TTC549 (cell line): ENCODE measurements around the gene NCKAP5.
"Not testable (repeated sequence)": the region's sequence is repeated elsewhere in the genome, so short reads cannot be mapped to it uniquely, and the experiment has no call there.

Source experiments
- FAIRE-seq: peaks from 2 replicates; lab custom pipeline; 2012; peaks lifted over from hg19 to GRCh38; lab: Jason Lieb, UNC

The NCKAP5 gene

DNA sequence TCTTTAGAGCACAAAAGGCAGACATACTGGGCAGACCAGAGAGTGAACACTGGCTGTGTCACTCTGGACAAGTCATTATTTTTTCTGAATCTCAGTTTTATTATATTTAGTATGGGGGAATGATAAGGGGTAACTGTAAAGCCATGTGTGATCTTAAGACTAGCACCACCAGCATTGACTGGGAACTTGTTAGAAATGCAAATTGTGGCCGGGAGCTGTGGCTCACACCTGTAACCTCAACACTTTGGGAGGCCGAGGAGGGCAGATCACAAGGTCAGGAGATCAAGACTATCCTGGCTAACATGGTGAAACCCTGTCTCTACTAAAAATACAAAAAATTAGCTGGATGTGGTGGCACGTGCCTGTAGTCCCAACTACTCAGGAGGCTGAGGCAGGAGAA, 869.9 kb downstream of the NCKAP5 start:
- FAIRE-seq, result not testable (repeated sequence)

DNA sequence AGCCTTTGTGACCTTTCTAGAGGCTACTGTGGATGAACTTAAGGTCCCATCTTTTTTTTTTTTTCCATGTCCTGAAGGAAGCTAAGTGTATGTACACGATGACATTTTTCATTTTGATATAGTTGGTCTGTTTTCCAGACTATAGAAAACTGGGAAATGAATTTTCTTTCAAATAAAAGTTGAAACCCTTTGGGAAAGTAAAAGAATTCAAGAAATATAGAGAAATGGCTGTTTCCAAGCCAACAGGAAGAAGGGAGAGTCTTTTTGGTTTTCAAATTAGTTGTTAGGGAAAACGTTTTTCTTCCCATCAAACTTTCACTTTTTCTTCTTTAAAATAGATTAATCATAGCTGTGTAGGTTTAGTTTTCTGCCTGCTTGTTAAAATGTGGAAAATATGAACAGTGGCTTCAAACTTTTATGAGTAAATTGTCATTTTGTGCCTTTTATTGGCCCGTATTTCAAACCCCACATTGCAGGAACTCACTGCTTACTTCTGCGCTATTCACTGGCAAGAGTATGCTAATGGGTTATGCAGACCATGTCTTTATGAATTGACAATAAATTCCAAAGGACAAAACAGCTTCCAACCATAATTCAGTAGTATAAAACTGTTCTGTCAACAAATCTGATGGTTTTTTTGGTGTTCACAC, 870.6 kb downstream of the NCKAP5 start:
- FAIRE-seq, result no peak

DNA sequence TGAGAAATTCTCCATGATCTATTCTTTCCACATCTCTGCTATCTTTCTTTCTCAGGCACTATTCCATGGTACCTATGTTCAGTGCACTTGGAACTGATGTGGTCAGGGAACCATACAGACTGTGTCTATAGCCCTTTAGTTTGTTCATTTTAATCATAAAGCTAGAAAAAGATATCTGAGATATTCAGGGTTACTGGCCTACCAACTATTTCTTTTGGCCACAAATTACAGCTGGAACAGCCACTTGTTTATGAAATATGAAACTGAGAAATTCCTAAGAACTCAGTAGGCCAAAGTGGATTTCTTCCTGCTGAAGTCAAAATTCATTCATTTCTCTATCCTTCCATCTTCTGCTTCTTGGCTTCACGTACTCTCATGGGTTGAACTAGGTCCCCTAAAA, 875.4 kb downstream of the NCKAP5 start:
- FAIRE-seq, result no peak

DNA sequence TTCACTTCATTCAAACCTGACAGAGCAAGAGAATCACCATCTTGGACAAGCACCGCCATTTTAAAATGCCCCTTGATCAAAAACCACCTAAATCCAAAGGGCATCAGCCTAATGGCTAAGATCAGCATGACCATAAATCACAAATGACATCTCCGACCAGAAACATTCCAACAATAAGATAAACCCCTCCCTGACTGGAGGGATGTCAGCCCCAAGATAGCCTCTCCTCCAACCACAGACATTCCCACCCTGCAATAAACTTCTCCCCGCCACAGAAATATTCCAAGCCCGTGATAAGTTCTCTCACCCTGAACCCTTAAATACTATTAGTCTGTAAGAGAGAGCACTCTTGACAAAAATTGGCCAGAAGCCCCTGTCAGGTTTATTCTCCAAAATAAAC, 876.7 kb downstream of the NCKAP5 start:
- no peak for FAIRE-seq

DNA sequence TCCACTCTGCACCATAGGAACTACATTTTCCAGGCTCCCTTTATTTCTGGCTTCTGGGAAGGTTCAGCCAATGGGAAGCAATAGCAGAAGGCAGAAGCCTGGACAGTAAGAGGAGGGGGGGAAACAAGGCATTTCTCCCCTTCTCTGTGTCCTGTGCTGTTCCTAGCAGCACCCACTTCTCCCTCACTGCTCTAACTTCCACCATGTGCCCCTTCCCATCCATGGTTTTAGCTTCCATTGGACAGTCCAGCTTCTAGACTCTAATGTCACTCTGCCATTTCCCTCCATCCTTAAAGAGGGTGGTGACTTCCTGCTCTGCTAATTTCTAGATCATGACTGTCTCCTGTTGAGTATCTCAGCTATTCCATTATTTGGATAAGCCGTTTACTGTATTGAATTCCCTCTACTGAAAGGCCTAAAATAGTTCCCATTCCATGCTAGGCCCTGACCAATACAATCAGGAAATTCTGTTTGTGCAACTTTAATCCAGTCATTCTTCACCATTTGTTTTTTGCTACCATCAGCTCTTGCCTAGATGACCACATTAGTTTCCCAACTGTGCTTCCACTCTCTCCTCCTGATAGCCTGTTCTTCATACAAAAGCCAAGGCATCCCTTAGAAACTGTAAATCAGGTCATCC, 877.5 kb downstream of the NCKAP5 start:
- FAIRE-seq, result no peak

DNA sequence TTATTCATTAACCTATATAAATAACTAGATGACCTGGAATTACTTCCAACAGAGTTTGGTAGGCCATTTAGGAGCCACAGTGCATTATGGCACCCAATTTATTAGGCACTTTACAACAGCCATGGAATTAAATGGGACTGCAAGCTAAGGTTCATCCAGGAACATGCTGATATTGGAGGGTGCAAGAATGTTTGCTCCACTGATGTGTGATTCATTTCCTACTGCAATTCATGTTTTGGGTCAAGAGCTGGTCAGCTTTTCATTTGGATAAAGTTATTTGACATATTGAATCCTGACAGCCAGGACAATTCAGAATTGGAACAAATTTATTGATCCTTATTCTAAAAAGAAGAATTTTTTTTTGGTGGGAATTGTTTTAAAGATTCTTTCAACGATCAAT, 886.5 kb downstream of the NCKAP5 start:
- no peak for FAIRE-seq

DNA sequence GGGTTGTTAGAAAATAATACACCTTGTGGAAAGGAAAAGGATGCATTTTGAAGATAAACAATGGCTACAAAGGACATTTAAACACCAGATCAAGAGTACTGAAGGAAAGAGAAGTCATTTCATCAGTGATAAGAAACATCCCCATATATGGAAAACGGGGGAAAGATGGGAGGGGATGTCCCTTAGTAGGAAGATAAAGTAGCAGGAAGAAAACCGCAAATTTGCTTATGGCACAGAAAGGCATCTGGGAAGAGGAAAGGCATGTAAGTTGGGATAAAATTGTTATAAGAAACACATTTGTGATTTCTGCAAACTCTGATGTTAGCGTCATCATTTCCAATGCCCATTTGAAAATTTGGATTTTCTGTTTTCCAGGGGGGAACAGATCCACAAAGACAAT, 887.7 kb downstream of the NCKAP5 start:
- FAIRE-seq, result no peak

DNA sequence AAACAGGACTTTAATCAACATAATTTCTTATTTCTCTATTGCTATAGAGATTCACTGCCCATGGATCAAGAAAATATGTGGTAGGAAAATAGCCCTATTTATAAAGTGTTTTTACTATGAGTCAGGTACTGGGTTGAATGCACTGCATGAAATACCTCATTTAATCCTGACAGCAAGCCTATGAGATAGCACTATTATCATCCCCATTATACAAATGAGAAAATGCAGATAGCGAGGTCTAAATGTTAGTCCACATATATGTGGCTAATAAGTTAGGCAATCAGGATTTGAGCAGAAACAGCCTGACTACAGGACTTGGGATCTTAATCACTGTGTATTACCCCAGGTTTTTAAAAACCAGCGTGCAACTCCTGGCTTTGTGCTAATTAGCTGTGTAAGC, 889.8 kb downstream of the NCKAP5 start:
- no peak for FAIRE-seq

DNA sequence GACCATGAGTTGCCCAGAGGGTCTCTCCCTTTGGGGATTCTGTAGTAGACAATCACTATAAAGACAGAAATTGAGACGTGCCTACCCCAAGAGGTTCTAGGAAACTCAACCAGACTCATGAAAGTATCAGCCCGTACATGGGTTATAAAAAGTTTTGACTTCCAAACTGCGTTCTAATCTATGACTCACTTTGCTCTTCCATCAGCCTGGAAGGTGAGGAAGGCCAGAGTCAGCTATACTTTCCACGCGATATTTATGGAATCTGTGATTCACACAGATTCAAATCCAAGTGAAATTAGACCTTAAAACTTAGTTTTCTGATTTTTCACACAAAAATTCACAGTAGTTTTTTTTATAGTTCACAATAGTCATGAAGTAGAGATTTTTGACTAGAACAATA, 890.6 kb downstream of the NCKAP5 start:
- no peak for FAIRE-seq

DNA sequence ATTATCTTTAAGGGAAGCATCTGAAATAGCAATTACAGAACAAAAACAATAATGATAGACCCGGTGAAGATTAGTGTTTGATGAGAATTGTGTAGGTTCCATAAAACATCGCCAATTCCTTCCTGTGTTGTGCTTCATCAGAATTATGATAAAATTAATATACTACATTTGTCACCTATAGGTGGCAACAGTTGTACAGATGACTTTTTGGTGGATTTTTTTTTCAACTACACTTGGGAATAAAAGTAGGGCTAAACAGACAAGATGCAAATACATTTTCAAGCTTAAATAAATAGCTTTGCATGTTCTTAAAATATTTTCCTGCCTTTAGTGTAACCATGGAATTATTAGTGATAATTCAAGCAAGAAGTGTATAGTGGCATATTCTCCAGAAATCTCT, 891.3 kb downstream of the NCKAP5 start:
- FAIRE-seq, result no peak

DNA sequence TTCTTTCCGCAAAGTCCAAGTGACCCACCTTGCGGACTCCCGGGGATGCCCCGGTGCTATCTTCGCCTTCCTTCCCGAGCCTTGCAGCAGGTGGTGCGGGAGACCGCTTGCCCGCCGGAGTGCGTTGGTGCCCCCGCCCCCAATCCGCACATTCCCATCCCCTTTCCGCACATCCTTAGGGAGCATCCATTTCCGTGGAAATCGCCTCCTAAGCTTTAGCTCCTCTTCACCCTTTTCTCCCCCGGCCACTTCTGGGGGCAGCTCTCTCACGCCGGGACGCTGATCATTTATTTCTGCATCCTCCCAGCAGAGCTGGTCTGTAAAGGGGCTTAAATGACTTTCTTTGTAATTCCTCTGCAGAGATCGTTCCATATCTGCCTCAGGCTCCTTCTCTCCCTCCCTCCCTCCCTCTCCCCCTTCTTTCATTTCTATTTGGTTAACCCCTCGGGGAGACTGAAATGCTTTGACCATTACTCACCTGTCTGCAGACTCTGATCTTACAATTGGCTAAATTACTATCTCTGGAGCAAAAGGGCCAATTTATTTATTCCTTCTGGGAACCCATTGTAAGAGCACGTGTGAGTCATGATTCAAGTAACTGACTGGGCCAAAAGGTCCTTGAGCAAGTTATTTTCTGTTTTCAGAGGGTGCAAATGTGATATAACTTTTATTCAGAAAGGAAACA, 897.0 kb downstream of the NCKAP5 start:
- no peak for FAIRE-seq

DNA sequence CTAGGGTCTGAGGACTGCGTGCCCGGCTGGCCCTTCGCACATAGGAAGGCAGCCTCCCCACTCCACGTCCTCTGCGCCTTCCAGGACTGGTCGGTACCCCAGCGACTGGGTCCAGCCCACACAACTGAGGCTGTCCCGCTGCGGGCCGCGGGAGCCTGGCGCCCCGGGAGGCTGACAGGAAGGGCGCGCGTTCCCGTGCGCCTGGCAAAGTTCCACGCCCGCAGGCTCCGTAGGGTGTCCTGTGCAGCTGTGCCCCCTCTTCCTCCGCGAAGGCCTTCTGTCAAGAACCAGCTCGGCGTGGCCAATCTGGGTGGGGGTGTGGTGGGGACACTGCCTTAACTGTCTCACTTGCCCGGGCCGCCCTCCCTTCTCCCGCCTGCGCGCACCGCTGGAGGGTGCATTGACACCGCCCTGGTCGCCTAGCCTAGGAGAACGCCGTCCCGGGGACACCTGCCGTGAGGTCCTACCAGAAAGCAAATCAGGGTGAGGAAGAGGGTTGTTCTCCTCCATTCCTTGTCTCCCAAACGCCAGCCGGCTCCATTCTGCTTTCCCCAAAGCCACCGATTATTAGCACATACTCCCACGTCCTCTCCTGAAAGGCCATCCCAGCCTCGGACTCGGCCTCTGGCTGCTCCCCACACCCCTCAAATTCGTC, 897.6 kb downstream of the NCKAP5 start:
- FAIRE-seq, result no peak

DNA sequence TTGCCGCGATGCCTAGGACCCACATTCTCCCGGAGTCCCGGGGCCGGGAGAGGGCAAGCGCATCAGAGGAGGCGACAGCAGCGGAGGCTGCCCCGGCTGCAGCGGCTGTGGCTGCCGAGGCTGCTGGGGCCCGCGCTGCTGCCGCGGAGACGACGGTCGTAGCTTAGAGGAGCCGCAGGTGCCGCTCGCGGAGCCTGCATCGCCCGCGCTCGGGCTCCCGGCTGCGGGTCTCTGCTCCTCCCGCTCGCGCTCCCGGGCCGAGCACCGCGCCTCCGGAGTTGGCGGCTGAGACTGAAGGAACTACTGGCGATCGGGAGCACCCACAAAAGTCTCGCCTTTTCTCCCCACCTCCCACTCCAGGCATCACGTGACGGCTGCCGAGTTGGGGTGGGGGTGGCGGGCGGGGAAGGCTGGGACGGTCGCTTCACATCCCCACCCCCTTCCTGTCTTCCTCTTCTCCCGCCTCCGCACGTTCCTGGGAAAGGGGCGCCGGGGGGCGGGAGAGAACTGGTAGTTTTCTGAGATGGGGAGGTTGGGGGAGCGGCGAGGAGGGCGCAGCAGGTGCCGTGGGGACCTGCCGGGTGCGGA, 898.3 kb downstream of the NCKAP5 start, which contains the start of gene LYPD1:
Gene LYPD1 (minus strand): TSS at position 298 of the 588 bp plus-strand sequence. CDS start 273 bp downstream, at position 25.
- FAIRE-seq, result no peak

DNA sequence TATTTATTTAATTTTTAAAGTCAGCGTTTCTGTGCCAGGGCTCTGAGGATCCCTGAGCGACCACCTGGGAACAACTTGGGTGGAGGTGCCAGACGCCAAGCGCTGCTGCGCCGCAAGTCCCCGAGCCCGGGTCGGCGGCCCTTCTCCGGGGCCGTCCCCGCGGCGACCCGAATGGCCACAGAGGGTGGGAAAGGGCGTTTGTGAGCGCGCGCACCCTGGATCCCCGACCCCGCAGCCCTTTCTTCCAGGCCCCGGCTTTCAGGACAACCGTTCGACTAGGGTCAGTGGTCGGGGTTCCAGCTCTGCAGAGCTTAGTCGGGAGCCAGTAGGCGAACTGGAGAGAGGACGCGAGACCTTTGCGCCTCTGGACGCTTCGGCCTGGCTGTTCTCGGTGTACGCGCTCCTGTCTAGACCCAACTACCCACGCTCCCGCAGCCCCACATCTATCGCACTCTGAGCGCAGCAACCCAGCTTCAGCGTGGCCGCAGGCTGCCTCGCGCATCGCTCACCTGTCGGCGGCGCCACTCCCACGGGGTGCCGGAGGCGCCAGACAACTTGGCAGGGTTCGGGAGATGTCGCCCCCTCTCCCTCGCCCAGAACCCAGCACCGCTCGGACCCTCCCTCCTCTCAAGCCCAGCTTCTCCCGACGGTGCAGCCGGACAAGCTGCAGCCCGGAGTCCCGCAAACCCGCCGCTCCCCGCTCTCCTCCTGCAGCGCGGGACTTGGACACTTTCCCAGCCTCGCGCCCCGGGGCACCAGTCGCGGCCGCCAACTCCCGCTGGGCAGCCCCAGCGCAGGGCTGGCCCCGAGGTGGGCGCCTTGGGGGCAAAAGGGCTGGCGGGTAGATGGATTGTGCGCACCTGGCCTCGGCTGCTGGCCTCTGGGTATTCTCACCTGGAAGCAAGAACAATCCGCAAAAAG, 899.0 kb downstream of the NCKAP5 start:
- no peak for FAIRE-seq

DNA sequence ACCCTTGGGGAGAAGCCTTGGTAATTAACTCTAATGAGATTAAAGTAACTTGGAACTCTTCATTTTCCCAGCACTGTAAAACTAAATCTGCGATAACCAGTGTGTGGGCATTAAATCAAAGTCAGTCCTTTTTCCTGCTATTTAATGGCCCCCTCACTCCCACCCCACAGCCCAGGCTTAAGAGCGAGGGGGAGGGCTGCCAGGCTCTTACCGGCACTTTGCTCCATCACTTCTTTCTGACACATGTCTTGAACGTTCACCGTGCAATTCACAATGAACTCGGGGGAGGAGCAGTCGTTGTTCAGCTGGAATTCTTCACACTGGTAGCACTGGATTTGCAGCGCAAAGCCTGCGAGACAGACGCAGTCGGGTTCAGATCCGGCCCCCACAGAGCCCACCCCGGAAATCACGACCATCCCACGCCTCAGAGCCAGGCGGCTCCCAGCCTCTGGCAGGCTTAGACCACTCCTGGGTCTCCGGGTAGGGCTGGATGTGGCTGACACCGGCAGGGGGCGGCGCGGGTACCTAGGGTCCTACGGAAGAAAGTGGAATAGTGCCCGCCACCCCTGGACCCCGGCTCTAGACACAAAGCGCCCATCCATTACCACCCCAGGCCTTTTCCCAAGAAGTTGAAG, 900.0 kb downstream of the NCKAP5 start:
- FAIRE-seq, result no peak

DNA sequence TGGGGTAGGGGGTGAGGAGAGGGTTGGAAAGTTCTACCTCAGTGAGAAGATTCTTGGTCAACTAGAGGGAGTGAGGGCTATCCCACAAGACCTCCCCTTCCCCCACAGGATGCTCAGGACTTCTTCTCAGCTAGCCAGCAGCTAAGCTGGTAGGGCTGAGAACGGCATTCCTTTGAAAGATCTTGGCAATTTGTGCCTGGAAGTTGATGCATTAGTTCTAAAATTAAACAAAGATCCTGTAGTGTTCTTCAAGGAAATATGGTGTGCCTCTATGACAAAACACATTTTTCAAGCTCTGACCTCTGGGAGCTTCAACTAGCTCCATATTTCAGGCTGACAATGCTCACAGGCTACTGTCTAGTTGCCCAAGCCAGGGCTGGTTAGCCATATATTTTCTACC, 900.6 kb downstream of the NCKAP5 start:
- no peak for FAIRE-seq

DNA sequence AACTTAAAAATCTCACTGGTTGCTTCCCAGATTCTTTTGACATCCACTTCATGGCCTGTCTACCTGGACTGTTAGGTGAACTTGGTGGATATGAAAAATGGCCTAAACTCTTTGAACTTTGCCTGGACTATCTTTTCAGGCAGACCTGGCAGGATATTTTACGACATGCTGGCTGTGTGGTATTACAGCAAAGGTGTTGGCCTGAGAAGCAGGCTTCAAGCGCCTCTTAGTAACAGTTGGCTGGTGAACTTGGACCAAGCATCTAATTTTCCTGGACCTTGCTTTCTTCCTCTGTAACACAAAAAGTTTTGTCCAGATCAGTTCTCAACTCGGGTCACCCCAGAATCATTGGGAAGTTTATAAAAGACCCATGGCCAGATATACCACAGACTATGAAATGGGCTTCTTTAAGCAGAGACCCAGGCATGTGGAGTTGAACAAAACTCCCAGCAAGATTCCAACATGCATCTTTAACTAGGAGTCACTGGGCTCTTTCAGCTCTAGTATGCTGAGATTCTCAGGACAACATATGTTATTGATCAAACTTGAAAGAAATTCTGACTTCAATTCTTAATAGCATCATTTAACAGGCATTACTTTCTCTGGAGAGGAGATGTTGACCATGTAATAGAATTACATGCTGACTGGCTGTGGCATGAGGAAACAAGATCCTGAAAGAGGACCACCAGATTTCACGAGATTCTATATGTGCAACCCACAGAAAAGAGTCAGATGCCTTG, 902.7 kb downstream of the NCKAP5 start:
- no peak for FAIRE-seq

DNA sequence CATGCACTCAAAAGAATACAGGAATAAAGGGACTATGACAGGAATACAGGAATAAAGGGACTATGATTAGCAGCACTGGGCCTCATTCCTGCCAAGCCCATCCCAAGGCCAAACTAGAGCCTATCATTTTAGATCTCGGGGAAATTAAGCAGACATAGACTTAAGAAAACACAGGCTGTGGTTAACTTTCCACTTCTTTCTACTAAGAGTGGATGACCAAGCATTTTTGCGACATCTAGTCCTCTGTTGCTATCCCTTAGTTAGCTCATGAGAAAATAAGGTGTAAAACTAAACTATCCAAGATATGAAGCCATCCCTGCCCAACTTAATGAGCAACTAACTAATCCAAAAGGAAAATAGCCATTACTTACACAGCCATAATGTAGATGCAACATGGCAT, 904.2 kb downstream of the NCKAP5 start:
- no peak for FAIRE-seq

DNA sequence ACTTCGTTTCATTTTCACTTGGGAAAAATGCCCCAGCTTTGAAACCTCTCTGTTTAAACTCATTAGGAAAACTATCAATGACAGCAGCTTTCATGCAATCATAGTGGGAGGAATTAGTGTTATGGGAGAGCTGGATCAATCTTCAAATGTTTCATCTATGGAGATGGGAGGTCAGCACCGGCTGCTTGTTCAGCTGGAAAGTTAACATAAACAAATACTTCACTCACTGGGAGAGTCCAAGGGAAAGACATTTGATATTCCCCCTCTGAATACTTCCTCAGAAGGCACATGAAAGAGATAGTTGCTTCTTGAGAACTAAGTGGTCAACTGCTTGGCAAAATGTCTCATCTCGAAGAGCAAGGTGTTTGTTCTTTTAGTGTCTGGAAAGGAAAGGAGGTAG, 905.5 kb downstream of the NCKAP5 start:
- no peak for FAIRE-seq

DNA sequence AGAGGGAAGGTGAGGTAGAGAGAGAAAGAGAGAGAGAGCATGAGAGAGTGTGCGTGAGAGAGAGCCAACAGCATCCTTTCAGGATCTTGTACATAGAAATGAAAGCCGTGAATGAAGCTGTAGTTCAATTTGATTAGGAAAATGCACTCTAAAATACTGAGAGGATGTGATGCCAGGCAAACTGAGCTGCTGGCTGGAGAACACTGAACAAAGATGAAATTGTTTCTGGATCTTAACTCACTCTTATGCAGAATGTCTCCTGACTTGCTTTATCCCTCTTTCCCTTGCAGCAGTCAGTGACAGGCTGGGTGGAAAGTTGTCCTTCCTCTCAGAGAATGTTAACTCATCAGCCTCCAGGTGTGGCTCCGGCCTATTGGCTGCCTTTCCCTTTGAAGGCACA, 908.9 kb downstream of the NCKAP5 start:
- no peak for FAIRE-seq
